DND-41 (cell line): ENCODE results near the gene PGAM2.

Experiments used
- ATAC-seq: fragments of 200-7000 bp; cut with Tn5 transposase; 3 replicates; pipeline ENCODE4 v1.9.1; 2021; ENCODE audit warnings: low read depth; ENCODE audit not compliant: insufficient read depth
- DNase-seq: peaks from one replicate; pipeline ENCODE4 v3.0.0-alpha.2; 2020
- H2AFZ ChIP-seq: 2 replicates; pipeline ENCODE4 v1.6.0; 2012; ENCODE audit warnings: low read depth, low read length
- H3K27ac ChIP-seq: 2 replicates; pipeline ENCODE4 v1.5.1; 2012; ENCODE audit warnings: low read length, inconsistent platforms
- H3K27me3 ChIP-seq: fragments of 200-600 bp; sonication (generic); 2 replicates; pipeline ENCODE4 v1.6.0; 2012; ENCODE audit warnings: low read length, mild to moderate bottlenecking, inconsistent platforms; ENCODE audit not compliant: insufficient read depth, poor library complexity
- H3K36me3 ChIP-seq: 2 replicates; pipeline ENCODE4 v1.5.1; 2012; ENCODE audit warnings: low read length, inconsistent platforms; ENCODE audit not compliant: insufficient read depth
- H3K4me1 ChIP-seq: 2 replicates; pipeline ENCODE4 v1.5.1; 2012; ENCODE audit warnings: mild to moderate bottlenecking, low read length; ENCODE audit not compliant: insufficient read depth
- H3K4me2 ChIP-seq: 2 replicates; pipeline ENCODE4 v1.6.0; 2012; ENCODE audit warnings: mild to moderate bottlenecking, moderate library complexity, low read length, inconsistent platforms; ENCODE audit not compliant: insufficient read depth
- H3K4me3 ChIP-seq, 2 experiments: fragments of 200-600 bp in 1 of 2; shearing (Covaris generic) in 1 of 2; 2 replicates each; pipeline ENCODE4 v1.5.1; 2012 to 2016; ENCODE audit warnings: inconsistent platforms in 2 of 2, low read length in 2 of 2, mild to moderate bottlenecking in 2 of 2, low read depth in 1 of 2, moderate library complexity in 1 of 2
- H3K79me2 ChIP-seq: 2 replicates; pipeline ENCODE4 v1.6.0; 2012; ENCODE audit warnings: low read length, inconsistent platforms; ENCODE audit not compliant: insufficient read depth
- H3K9ac ChIP-seq: 2 replicates; pipeline ENCODE4 v1.6.0; 2012; ENCODE audit warnings: low read depth, mild to moderate bottlenecking, inconsistent platforms, low read length, moderate library complexity
- H3K9me3 ChIP-seq: 2 replicates; pipeline ENCODE4 v1.5.1; 2012; ENCODE audit warnings: low read length, moderate library complexity, mild to moderate bottlenecking, inconsistent platforms; ENCODE audit not compliant: insufficient read depth, severe bottlenecking
- H4K20me1 ChIP-seq: 2 replicates; pipeline ENCODE4 v1.6.0; 2012; ENCODE audit warnings: low read length; ENCODE audit not compliant: insufficient read depth
- EZH2 ChIP-seq: IDR thresholded peaks from 3 replicates; pipeline ENCODE4 v1.6.1; 2012; ENCODE audit warnings: borderline replicate concordance, low read depth, mild to moderate bottlenecking, moderate library complexity, low read length, inconsistent platforms; ENCODE audit not compliant: severe bottlenecking
- TF ChIP-seq, protein P1 (sequence below): IDR thresholded peaks from 2 replicates; pipeline ENCODE4 v1.5.1; 2012; ENCODE audit warnings: borderline replicate concordance, low read length, moderate library complexity, mild to moderate bottlenecking; ENCODE audit not compliant: poor library complexity, severe bottlenecking; ENCODE audit errors: extremely low read depth

Gene PGAM2

DNA sequence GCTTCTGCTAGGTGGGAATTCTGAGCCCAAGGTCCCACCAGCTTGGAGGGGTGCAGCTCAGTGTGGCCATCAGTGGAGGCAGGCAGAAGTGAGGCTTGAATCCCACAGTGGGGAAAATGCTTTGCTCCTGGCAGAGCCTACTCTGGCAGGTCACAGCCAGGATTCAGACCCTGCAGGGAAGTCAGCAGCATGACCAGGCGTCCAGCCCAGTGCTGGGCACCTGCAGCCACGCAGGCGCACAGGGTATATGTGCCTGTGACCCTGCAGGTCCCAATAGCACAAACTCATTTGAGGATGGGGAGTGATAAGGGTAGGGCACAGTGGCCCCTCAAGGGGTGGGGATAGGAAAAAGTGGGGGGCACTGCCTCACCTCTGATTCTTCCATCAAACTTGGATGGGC, 30.4 kb upstream of the PGAM2 start:
- Histone ChIP-seq H3K9me3 (peaks cover 3% of the 10 kb centered on the region), H3K4me2 (no peak overlapping the region), H3K4me1 (peaks cover 71% of the 10 kb centered on the region), H3K4me3 (no peak overlapping the region; a peak in 1 of 4 replicates), H3K9ac (peak overlapping the region; percentile 59), H3K36me3 (no peaks in the 10 kb centered on the region), H3K27ac (peak overlapping the region; percentile 97), H3K27me3 (no peaks in the 10 kb centered on the region), H3K79me2 (no peaks in the 10 kb centered on the region), H2AFZ (peak overlapping the region; percentile 19; the same call in 1 of the 2 replicates), H4K20me1 (no peaks in the 10 kb centered on the region)
- no peak for TF ChIP-seq EZH2
- TF ChIP-seq, protein P1, sequence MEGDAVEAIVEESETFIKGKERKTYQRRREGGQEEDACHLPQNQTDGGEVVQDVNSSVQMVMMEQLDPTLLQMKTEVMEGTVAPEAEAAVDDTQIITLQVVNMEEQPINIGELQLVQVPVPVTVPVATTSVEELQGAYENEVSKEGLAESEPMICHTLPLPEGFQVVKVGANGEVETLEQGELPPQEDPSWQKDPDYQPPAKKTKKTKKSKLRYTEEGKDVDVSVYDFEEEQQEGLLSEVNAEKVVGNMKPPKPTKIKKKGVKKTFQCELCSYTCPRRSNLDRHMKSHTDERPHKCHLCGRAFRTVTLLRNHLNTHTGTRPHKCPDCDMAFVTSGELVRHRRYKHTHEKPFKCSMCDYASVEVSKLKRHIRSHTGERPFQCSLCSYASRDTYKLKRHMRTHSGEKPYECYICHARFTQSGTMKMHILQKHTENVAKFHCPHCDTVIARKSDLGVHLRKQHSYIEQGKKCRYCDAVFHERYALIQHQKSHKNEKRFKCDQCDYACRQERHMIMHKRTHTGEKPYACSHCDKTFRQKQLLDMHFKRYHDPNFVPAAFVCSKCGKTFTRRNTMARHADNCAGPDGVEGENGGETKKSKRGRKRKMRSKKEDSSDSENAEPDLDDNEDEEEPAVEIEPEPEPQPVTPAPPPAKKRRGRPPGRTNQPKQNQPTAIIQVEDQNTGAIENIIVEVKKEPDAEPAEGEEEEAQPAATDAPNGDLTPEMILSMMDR: no peak
- ATAC-seq (no peak), DNase-seq (no peak)

DNA sequence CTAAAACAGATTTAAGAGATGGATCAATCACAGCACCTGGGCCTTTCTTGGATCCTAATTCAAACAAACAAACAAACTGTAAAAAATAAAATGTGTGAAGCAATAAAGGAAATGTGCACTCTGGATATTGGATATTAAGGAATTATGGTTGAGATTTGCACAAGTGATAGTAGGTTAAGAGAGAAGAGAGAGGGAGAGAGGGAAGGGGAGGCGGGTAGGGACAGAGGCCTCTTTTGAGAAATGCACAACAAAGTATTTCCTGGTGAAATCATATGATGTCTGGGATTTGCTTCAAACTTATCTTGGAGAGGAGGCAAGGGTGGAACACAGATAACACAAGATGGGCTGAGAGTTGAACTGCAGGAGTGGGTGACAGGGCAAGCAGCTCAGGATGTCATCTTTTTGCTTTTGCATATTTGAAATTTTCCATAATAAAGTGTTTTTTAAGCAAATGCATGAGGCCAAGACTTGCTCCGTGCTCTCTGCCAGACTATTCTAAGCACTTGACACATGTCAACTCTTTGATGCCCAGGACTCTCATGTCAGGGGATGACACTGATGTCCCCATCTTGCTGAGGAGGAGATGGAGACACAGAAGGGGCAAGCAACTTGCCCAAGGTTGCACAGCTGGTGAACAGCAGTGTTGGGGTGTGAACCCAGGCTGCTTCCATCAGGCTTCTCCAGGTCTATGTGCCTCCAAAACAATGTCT, 29.7 kb upstream of the PGAM2 start:
- Histone ChIP-seq H2AFZ (no peak overlapping the region), H3K79me2 (no peaks in the 10 kb centered on the region), H3K4me1 (peaks cover 63% of the 10 kb centered on the region), H3K4me2 (no peak overlapping the region), H3K36me3 (no peaks in the 10 kb centered on the region), H3K27ac (peak overlapping the region; percentile 97), H3K27me3 (no peaks in the 10 kb centered on the region), H4K20me1 (no peaks in the 10 kb centered on the region), H3K9me3 (peaks cover 3% of the 10 kb centered on the region), H3K4me3 (no peak overlapping the region), H3K9ac (peak overlapping the region; percentile 59; the same call in 1 of the 2 replicates)
- no peak for DNase-seq
- ATAC-seq: no peak
- no peak for TF ChIP-seq EZH2
- TF ChIP-seq, protein P1: no peak

DNA sequence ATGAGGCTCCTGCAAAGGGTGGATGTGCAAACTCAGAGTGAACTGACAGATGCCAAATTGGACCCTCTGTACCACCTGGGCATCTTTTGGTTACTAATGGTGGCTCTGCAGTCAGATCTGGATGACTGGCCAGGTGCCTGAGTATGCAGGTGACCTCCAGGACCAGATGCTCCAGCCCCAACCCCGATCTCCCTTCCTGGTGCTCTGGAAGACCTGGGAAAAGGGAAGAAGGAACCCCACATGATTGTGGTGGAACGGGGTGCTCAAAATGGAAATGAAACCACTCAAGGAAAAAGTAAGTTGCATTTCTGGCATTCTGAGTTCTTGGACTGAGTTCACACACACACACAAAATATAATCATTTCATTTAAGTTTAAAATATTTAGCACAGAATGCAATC, 29.0 kb upstream of the PGAM2 start:
- TF ChIP-seq EZH2: no peak
- TF ChIP-seq, protein P1: no peak
- no peak for DNase-seq
- no peak overlapping the region for H3K4me3 ChIP-seq
- H3K36me3 ChIP-seq: no peaks in the 10 kb centered on the region
- H3K4me1 ChIP-seq: peaks cover 57% of the 10 kb centered on the region
- H3K9me3 ChIP-seq: peaks cover 3% of the 10 kb centered on the region
- H3K9ac ChIP-seq: peak overlapping the region; percentile 21; the same call in 1 of the 2 replicates
- H3K27ac ChIP-seq: peak overlapping the region; percentile 97
- H2AFZ ChIP-seq: 0 out of 2 replicates have a peak overlapping the region, but pooled peaks have one; percentile 6
- H4K20me1 ChIP-seq: no peaks in the 10 kb centered on the region
- no peaks in the 10 kb centered on the region for H3K79me2 ChIP-seq
- H3K27me3 ChIP-seq: no peaks in the 10 kb centered on the region
- H3K4me2 ChIP-seq: no peak overlapping the region
- no peak for ATAC-seq
